ENCODE results near the gene JUNB.

JUNB gene

GRCh38 chr19:12828494-12828893 is 37.2 kb downstream of the JUNB start:
- no peak for DNase-seq (ENCODE audit: low read depth)
- no peak for TF ChIP-seq CTCF (conservative IDR thresholded peaks at IDR 0.05; ENCODE audit: low read depth, low read length)
- H3K4me3 ChIP-seq (ENCODE audit: low read length): no peak overlapping the region

- H3K4me3 ChIP-seq (ENCODE audit: low read length): no peak overlapping the region
- no peak for TF ChIP-seq CTCF (conservative IDR thresholded peaks at IDR 0.05; ENCODE audit: low read depth, low read length)
- DNase-seq (ENCODE audit: low read depth): no peak
These were observed 42.1 kb downstream of the JUNB start for GRCh38 chr19:12833418-12833737.

- no peak for TF ChIP-seq CTCF (conservative IDR thresholded peaks at IDR 0.05; ENCODE audit: low read depth, low read length)
- no peak for DNase-seq (ENCODE audit: low read depth)
- peak overlapping the region; percentile 35 for H3K4me3 ChIP-seq (ENCODE audit: low read length)
These were observed 42.7 kb downstream of the JUNB start for GRCh38 chr19:12833738-12834565.

- TF ChIP-seq CTCF (conservative IDR thresholded peaks at IDR 0.05; ENCODE audit: low read depth, low read length): no peak
- DNase-seq (ENCODE audit: low read depth): no peak
- H3K4me3 ChIP-seq (ENCODE audit: low read length): peak within 1 kb of the TSS; percentile 35
These were observed 43.3 kb downstream of the JUNB start, which contains the start of gene RTBDN for GRCh38 chr19:12834566-12834943. Gene RTBDN, minus strand, starts transcription at chr19:12834579. Its CDS starts 4,600 bp downstream, at chr19:12829979.

GRCh38 chr19:12834976-12835757 is 43.9 kb downstream of the JUNB start:
- TF ChIP-seq CTCF (conservative IDR thresholded peaks at IDR 0.05; ENCODE audit: low read depth, low read length): no peak
- H3K4me3 ChIP-seq (ENCODE audit: low read length): no peak overlapping the region
- DNase-seq (ENCODE audit: low read depth): no peak

GRCh38 chr19:12836529-12836863 is 45.2 kb downstream of the JUNB start:
- DNase-seq (ENCODE audit: low read depth): no peak
- H3K4me3 ChIP-seq (ENCODE audit: low read length): no peak overlapping the region
- no peak for TF ChIP-seq CTCF (conservative IDR thresholded peaks at IDR 0.05; ENCODE audit: low read depth, low read length)

- DNase-seq (ENCODE audit: low read depth): no peak
These were observed 45.9 kb downstream of the JUNB start for GRCh38 chr19:12837225-12837624.

More at GRCh38 chr19:12837225-12837624, 45.9 kb downstream of the JUNB start:
- TF ChIP-seq CTCF (conservative IDR thresholded peaks at IDR 0.05; ENCODE audit: low read depth, low read length): no peak
- no peak overlapping the region for H3K4me3 ChIP-seq (ENCODE audit: low read length)

Data from retinal pigment epithelial cell (primary cell).